ENCODE measurements around the gene PTPRK.

GRCh38 chr6:128515550-128516513 is 4.6 kb downstream of the PTPRK start:
- TF ChIP-seq CTCF (conservative IDR thresholded peaks at IDR 0.05), result no peak
- TF ChIP-seq EZH2 (IDR thresholded peaks at IDR 0.05; ENCODE audit: low read depth), result no peak
